H9 (cell line): ENCODE data around the gene PSMB7. TPM values are rescaled to one million over a fixed set of nuclear protein-coding genes. Genes with fewer than 3 reads are reported as not detected.

Source experiments
- DNase-seq: peaks from one replicate; pipeline ENCODE4 v3.0.0-alpha.2; 2017
- H2AFZ ChIP-seq: one replicate; pipeline ENCODE4 v1.6.1; 2013; ENCODE audit warnings: mild to moderate bottlenecking, low read length, control low read depth, moderate library complexity
- H2AK5ac ChIP-seq: 2 replicates; pipeline ENCODE4 v1.6.1; 2013; ENCODE audit warnings: low read length, control low read depth, mixed read lengths; ENCODE audit not compliant: insufficient read length
- H2BK120ac ChIP-seq: one replicate; pipeline ENCODE4 v1.6.1; 2013; ENCODE audit warnings: low read depth, mild to moderate bottlenecking, low read length, control low read depth, inconsistent platforms; ENCODE audit not compliant: poor library complexity, severe bottlenecking
- H2BK12ac ChIP-seq: 2 replicates; pipeline ENCODE4 v1.6.1; 2013; ENCODE audit warnings: low read length, control low read depth, mixed read lengths, low read depth; ENCODE audit not compliant: insufficient read length
- H2BK15ac ChIP-seq: 2 replicates; pipeline ENCODE4 v1.6.1; 2013; ENCODE audit warnings: low read depth, low read length, control low read depth
- H2BK20ac ChIP-seq: one replicate; pipeline ENCODE4 v1.6.1; 2013; ENCODE audit warnings: low read depth, mild to moderate bottlenecking, low read length, control low read depth, inconsistent platforms; ENCODE audit not compliant: poor library complexity, severe bottlenecking
- H2BK5ac ChIP-seq: 2 replicates; pipeline ENCODE4 v1.6.1; 2013; ENCODE audit warnings: low read length, control low read depth, mixed read lengths; ENCODE audit not compliant: insufficient read length
- H3K14ac ChIP-seq: 2 replicates; pipeline ENCODE4 v1.6.1; 2013; ENCODE audit warnings: low read length, control low read depth; ENCODE audit not compliant: insufficient read depth
- H3K18ac ChIP-seq: 2 replicates; pipeline ENCODE4 v1.6.1; 2013; ENCODE audit warnings: low read depth, mild to moderate bottlenecking, mixed read lengths, low read length, control low read depth; ENCODE audit not compliant: insufficient read length
- H3K23ac ChIP-seq: 2 replicates; pipeline ENCODE4 v1.6.1; 2013; ENCODE audit warnings: low read length, control low read depth, mixed read lengths, low read depth; ENCODE audit not compliant: insufficient read length
- H3K23me2 ChIP-seq: 2 replicates; pipeline ENCODE4 v1.6.1; 2013; ENCODE audit warnings: low read depth, mild to moderate bottlenecking, mixed read lengths, low read length, control low read depth; ENCODE audit not compliant: insufficient read length, poor library complexity, severe bottlenecking
- H3K27ac ChIP-seq: 2 replicates; pipeline ENCODE4 v1.5.1; 2013; ENCODE audit warnings: low read length, control low read depth, mixed read lengths, low read depth; ENCODE audit not compliant: insufficient read length
- H3K27me3 ChIP-seq: 2 replicates; pipeline ENCODE4 v1.6.1; 2013; ENCODE audit warnings: low read length, control low read depth, inconsistent platforms; ENCODE audit not compliant: insufficient read depth
- H3K4ac ChIP-seq: 2 replicates; pipeline ENCODE4 v1.6.1; 2013; ENCODE audit warnings: low read depth, mild to moderate bottlenecking, control low read depth, inconsistent platforms, low read length, moderate library complexity
- H3K4me1 ChIP-seq: 2 replicates; pipeline ENCODE4 v1.6.1; 2013; ENCODE audit warnings: low read length, control low read depth, inconsistent platforms; ENCODE audit not compliant: insufficient read depth
- H3K4me2 ChIP-seq: 2 replicates; pipeline ENCODE4 v1.6.1; 2013; ENCODE audit warnings: low read length, control low read depth, mixed read lengths; ENCODE audit not compliant: insufficient read length, insufficient read depth
- H3K56ac ChIP-seq: 2 replicates; pipeline ENCODE4 v1.6.1; 2013; ENCODE audit warnings: low read depth, mild to moderate bottlenecking, mixed read lengths, low read length, control low read depth; ENCODE audit not compliant: insufficient read length
- H3K79me1 ChIP-seq: 2 replicates; pipeline ENCODE4 v1.6.1; 2013; ENCODE audit warnings: low read depth, mild to moderate bottlenecking, moderate library complexity, low read length, control low read depth, inconsistent platforms; ENCODE audit not compliant: insufficient read depth, poor library complexity, severe bottlenecking
- H3K79me2 ChIP-seq: 2 replicates; pipeline ENCODE4 v1.6.1; 2013; ENCODE audit warnings: low read length, control low read depth, inconsistent platforms; ENCODE audit not compliant: insufficient read depth
- H3K9ac ChIP-seq: 2 replicates; pipeline ENCODE4 v1.6.1; 2013; ENCODE audit warnings: low read length, control low read depth, mixed read lengths; ENCODE audit not compliant: insufficient read length; ENCODE audit errors: extremely low read depth
- H3K9me3 ChIP-seq: one replicate; pipeline ENCODE4 v1.6.1; 2013; ENCODE audit warnings: low read depth, low read length, inconsistent platforms; ENCODE audit not compliant: control insufficient read depth
- H3T11ph ChIP-seq: one replicate; pipeline ENCODE4 v1.6.1; 2013; ENCODE audit warnings: mild to moderate bottlenecking, low read length, control low read depth, inconsistent platforms
- H4K20me1 ChIP-seq: one replicate; pipeline ENCODE4 v1.6.1; 2013; ENCODE audit not compliant: control insufficient read depth, insufficient read length, insufficient read depth
- H4K5ac ChIP-seq: 2 replicates; pipeline ENCODE4 v1.6.1; 2013; ENCODE audit warnings: low read depth, mild to moderate bottlenecking, mixed read lengths, low read length, control low read depth; ENCODE audit not compliant: insufficient read length
- H4K8ac ChIP-seq: replicated peaks from 2 replicates; pipeline ENCODE4 v1.6.1; 2013; ENCODE audit warnings: low read length, control low read depth, mixed read lengths, low read depth; ENCODE audit not compliant: insufficient read length
- H4K91ac ChIP-seq: 2 replicates; pipeline ENCODE4 v1.6.1; 2013; ENCODE audit warnings: low read depth, mild to moderate bottlenecking, moderate library complexity, mixed read lengths, low read length, control low read depth; ENCODE audit not compliant: insufficient read length
- H3K27ac Mint-ChIP-seq, 3 experiments: 2 replicates in 2 of 3; 3 replicates in 1 of 3; pipeline ENCODE4 v1.8.0; 2020 to 2021; ENCODE audit warnings: mixed read lengths in 3 of 3, mild to moderate bottlenecking in 1 of 3, moderate library complexity in 1 of 3
- H3K27me3 Mint-ChIP-seq: 2 replicates; pipeline ENCODE4 v1.8.0; 2021; ENCODE audit warnings: low read depth, mild to moderate bottlenecking, moderate library complexity, mixed read lengths
- H3K36me3 Mint-ChIP-seq, 3 experiments: 2 replicates in 2 of 3; 3 replicates in 1 of 3; pipeline ENCODE4 v1.8.0; 2020 to 2021; ENCODE audit warnings: low read depth in 3 of 3, mixed read lengths in 3 of 3; ENCODE audit not compliant: insufficient read depth in 1 of 3
- H3K4me1 Mint-ChIP-seq, 2 experiments: 2 replicates each; pipeline ENCODE4 v1.8.0; 2020; ENCODE audit warnings: mixed read lengths in 2 of 2
- H3K4me3 Mint-ChIP-seq, 2 experiments: 2 replicates in 1 of 2; 3 replicates in 1 of 2; pipeline ENCODE4 v1.8.0; 2020 to 2021; ENCODE audit warnings: mild to moderate bottlenecking in 2 of 2, mixed read lengths in 2 of 2, moderate library complexity in 1 of 2
- H3K9me3 Mint-ChIP-seq, 2 experiments: 2 replicates in 1 of 2; 3 replicates in 1 of 2; pipeline ENCODE4 v1.8.0; 2020; ENCODE audit warnings: mild to moderate bottlenecking in 2 of 2, mixed read lengths in 2 of 2, moderate library complexity in 1 of 2
- CTCF ChIP-seq: fragments of 200-600 bp; sonication (generic); conservative IDR thresholded peaks from 3 replicates; pipeline ENCODE4 v1.8.0; 2021; ENCODE audit warnings: antibody characterized with exemption, mild to moderate bottlenecking
- WGBS: extraction: QIAGEN DNeasy Blood & Tissue Kit; methylation state at CpG from one replicate; pipeline ENCODE4 v1.1.7; 2013; ENCODE audit warnings: missing lambda C conversion rate, low lambda C conversion rate, mixed read lengths; ENCODE audit not compliant: insufficient read length; ENCODE audit errors: extremely low coverage; 5-methylcytosine and 5-hydroxymethylcytosine counted together
- total RNA-seq: library from RNA; stranded (reverse); gene quantifications from 2 replicates; pipeline ENCODE4 v1.2.1, GENCODE V29; 2021

The PSMB7 gene
- total RNA-seq, 1 experiment from 2014 or later, result 209 TPM

- H4K5ac ChIP-seq, result no peak overlapping the region
- no peaks in the 10 kb centered on the region for H3K9me3 ChIP-seq
- no peak overlapping the region for H3K4me2 ChIP-seq
- no peak overlapping the region for H2AK5ac ChIP-seq
- H3K79me2 ChIP-seq, result peaks cover 9% of the 10 kb centered on the region; the same call in 1 of the 2 replicates
- H3K27me3 ChIP-seq, result no peaks in the 10 kb centered on the region
- H3K56ac ChIP-seq, result no peak overlapping the region
- no peak overlapping the region for H3K27ac Mint-ChIP-seq
- no peak overlapping the region for H3K9ac ChIP-seq
- H2BK20ac ChIP-seq, result no peak overlapping the region
- no peak for TF ChIP-seq CTCF
- peaks cover 8 to 20% of the 10 kb centered on the region in 2 experiments; a peak in 3 of 4 replicates for H3K4me1 Mint-ChIP-seq
- no peak overlapping the region for H2BK12ac ChIP-seq
- H2AFZ ChIP-seq, result no peak overlapping the region
- no peak overlapping the region for H4K91ac ChIP-seq
- H3K27ac ChIP-seq, result no peak overlapping the region
- no peak overlapping the region for H3K23ac ChIP-seq
- H3K23me2 ChIP-seq, result no peaks in the 10 kb centered on the region
- no peaks in the 10 kb centered on the region for H3K27me3 Mint-ChIP-seq
- H4K8ac ChIP-seq, result no peak overlapping the region
- H3K4me3 Mint-ChIP-seq, result no peak overlapping the region
- WGBS, result no CpG with 5 or more reads among the region's 8 CpGs
- H4K20me1 ChIP-seq, result no peaks in the 10 kb centered on the region
- H3K18ac ChIP-seq, result no peak overlapping the region
- no peak for DNase-seq
- no peak overlapping the region for H2BK15ac ChIP-seq
- no peak overlapping the region for H2BK120ac ChIP-seq
- H3K36me3 Mint-ChIP-seq, result peaks cover 3 to 10% (median 7%) of the 10 kb centered on the region in 3 experiments; a peak in 6 of 7 replicates
- no peak overlapping the region for H3K14ac ChIP-seq
- peaks cover 11% of the 10 kb centered on the region for H3K79me1 ChIP-seq
- H3K4me1 ChIP-seq, result 0 out of 2 replicates have a peak, but pooled peaks cover 3% of the 10 kb centered on the region
- H3T11ph ChIP-seq, result no peak overlapping the region
- no peak overlapping the region for H3K4ac ChIP-seq
- no peaks in the 10 kb centered on the region for H3K9me3 Mint-ChIP-seq
- H2BK5ac ChIP-seq, result no peak overlapping the region
Measured at GRCh38 chr9:124361128-124361527, 54.1 kb downstream of the PSMB7 start.
